Panc1 (cell line): ENCODE measurements around the gene TBCD. TPM values are rescaled to one million over a fixed set of nuclear protein-coding genes. Genes with fewer than 3 reads are reported as not detected.

Source experiments
- ATAC-seq: fragments of 200-7000 bp; cut with Tn5 transposase; 2 replicates; pipeline ENCODE4 v1.9.1; 2020; ENCODE audit warnings: mild to moderate bottlenecking, moderate library complexity
- BruUV-seq: library from RNA; stranded (reverse); fragments of 400-500 nt; replicated peaks from 2 replicates; lab custom pipeline; 2021; lab: Mats Ljungman, UMichigan
- CTCF ChIA-PET: fragments of 300-600 bp; sonication (Branson Sonifier 250); formaldehyde crosslinking; loops from one replicate; lab custom pipeline; 2022; ENCODE audit warnings: antibody characterized with exemption; lab: Charles Lee
- POLR2A ChIA-PET: fragments of 300-600 bp; sonication (Branson Sonifier 250); formaldehyde crosslinking; loops from one replicate; lab custom pipeline; 2022; ENCODE audit warnings: antibody characterized with exemption; lab: Charles Lee
- DNase-seq: peaks from one replicate; pipeline ENCODE4 v3.0.0-alpha.2; 2010; ENCODE audit warnings: low read depth, low spot score
- H3K27ac ChIP-seq: 2 replicates; pipeline ENCODE4 v1.5.1; 2011; ENCODE audit warnings: mild to moderate bottlenecking, low read length, inconsistent platforms
- H3K27me3 ChIP-seq: fragments of 200-500 bp; sonication (Bioruptor generic); 2 replicates; pipeline ENCODE4 v1.6.0; 2014; ENCODE audit warnings: low read length, inconsistent platforms; ENCODE audit not compliant: control insufficient read depth, insufficient read depth
- H3K36me3 ChIP-seq: fragments of 200-500 bp; sonication (Bioruptor generic); 2 replicates; pipeline ENCODE4 v1.5.1; 2014; ENCODE audit warnings: inconsistent platforms, mild to moderate bottlenecking, low read length, moderate library complexity; ENCODE audit not compliant: control insufficient read depth, insufficient read depth
- H3K4me1 ChIP-seq: 2 replicates; pipeline ENCODE4 v1.5.1; 2011; ENCODE audit warnings: inconsistent platforms, mild to moderate bottlenecking, low read length, moderate library complexity; ENCODE audit not compliant: control insufficient read depth, insufficient read depth
- H3K4me3 ChIP-seq, 2 experiments: 2 replicates each; pipeline ENCODE4 v1.5.1; 2011 to 2012; ENCODE audit warnings: low read depth in 2 of 2, low read length in 2 of 2, mild to moderate bottlenecking in 2 of 2, inconsistent platforms in 1 of 2, moderate library complexity in 1 of 2
- H3K9me3 ChIP-seq: fragments of 200-500 bp; sonication (Bioruptor generic); 2 replicates; pipeline ENCODE4 v1.5.1; 2014; ENCODE audit warnings: low read depth, mild to moderate bottlenecking, inconsistent platforms, low read length, moderate library complexity; ENCODE audit not compliant: control insufficient read depth, insufficient read depth
- POLR2AphosphoS5 ChIP-seq: IDR thresholded peaks from 2 replicates; pipeline ENCODE4 v1.6.1; 2012; ENCODE audit warnings: mild to moderate bottlenecking, low read depth, low read length, moderate library complexity
- SIN3A ChIP-seq: IDR thresholded peaks from 2 replicates; pipeline ENCODE4 v1.6.1; 2012; ENCODE audit warnings: low read depth, mild to moderate bottlenecking, low read length, moderate library complexity, borderline replicate concordance; ENCODE audit not compliant: insufficient read depth
- TCF7L2 ChIP-seq: IDR thresholded peaks from 2 replicates; pipeline ENCODE4 v1.6.1; 2011; ENCODE audit warnings: mild to moderate bottlenecking, low read depth, low read length, inconsistent platforms
- in situ Hi-C: cut with HindIII; loops from 2 replicates; pipeline ENCODE4 v1.10.0; 2016; ENCODE audit warnings: low sequenced_read_pairs, low pct_unique_long_range_greater_than_20kb
- intact Hi-C: fragments of 100-400 bp; cut with micrococcal nuclease; formaldehyde crosslinking; loops from one replicate; pipeline ENCODE4 v1.10.0; 2022; ENCODE audit not compliant: unreplicated experiment
- total RNA-seq: library from RNA; stranded (reverse); gene quantifications from one replicate; pipeline ENCODE4 v1.2.1, GENCODE V29; 2021; ENCODE audit not compliant: unreplicated experiment
- TF ChIP-seq, protein P1 (sequence below), 2 experiments: IDR thresholded peaks; 2 replicates each; pipeline ENCODE4 v1.6.1; 2011 to 2012; ENCODE audit warnings: low read depth in 2 of 2, control low read depth in 1 of 2, low read length in 1 of 2, mild to moderate bottlenecking in 1 of 2, moderate library complexity in 1 of 2; ENCODE audit not compliant: insufficient read depth in 1 of 2
- TF ChIP-seq, protein P2 (sequence below): fragments of 450-650 bp; IDR thresholded peaks from 2 replicates; pipeline ENCODE4 v1.5.1; 2017; ENCODE audit warnings: mild to moderate bottlenecking

Gene TBCD
- total RNA-seq, 1 experiment from 2014 or later, result 186 TPM

DNA sequence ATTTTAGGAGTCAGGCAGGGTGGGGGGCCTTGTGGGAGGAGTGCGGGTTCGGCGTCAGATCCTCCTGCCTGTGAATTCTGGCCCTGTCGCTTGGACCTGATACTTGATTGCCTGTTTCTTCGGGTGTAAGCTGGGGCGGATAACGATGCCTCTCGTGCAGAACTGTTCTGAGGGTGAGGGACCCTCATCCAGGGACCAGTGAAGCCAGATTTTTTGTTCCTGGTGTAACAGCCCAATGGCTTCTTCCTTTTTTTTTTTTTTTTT is 1.3 kb downstream of the TBCD start:
- intact Hi-C loops (no loop called here), in situ Hi-C loops (no loop called here)
- Histone ChIP-seq H3K27ac (peak overlapping the region; percentile 91), H3K36me3 (no peaks in the 10 kb centered on the region; the same call in none of the 2 replicates), H3K27me3 (no peaks in the 10 kb centered on the region), H3K4me3 (peak overlapping the region; percentile 83 to 84), H3K4me1 (peaks cover 24% of the 10 kb centered on the region), H3K9me3 (no peaks in the 10 kb centered on the region)
- CTCF ChIA-PET, result interaction anchor here (0.6 to 0.7 kb wide), 2 partner anchors 42 to 164 kb away, joined by 3 to 7 read pairs; no protein-coding TSS in a partner anchor
- no peak for DNase-seq
- POLR2A ChIA-PET, result no interaction called here
- TF ChIP-seq, protein P1, sequence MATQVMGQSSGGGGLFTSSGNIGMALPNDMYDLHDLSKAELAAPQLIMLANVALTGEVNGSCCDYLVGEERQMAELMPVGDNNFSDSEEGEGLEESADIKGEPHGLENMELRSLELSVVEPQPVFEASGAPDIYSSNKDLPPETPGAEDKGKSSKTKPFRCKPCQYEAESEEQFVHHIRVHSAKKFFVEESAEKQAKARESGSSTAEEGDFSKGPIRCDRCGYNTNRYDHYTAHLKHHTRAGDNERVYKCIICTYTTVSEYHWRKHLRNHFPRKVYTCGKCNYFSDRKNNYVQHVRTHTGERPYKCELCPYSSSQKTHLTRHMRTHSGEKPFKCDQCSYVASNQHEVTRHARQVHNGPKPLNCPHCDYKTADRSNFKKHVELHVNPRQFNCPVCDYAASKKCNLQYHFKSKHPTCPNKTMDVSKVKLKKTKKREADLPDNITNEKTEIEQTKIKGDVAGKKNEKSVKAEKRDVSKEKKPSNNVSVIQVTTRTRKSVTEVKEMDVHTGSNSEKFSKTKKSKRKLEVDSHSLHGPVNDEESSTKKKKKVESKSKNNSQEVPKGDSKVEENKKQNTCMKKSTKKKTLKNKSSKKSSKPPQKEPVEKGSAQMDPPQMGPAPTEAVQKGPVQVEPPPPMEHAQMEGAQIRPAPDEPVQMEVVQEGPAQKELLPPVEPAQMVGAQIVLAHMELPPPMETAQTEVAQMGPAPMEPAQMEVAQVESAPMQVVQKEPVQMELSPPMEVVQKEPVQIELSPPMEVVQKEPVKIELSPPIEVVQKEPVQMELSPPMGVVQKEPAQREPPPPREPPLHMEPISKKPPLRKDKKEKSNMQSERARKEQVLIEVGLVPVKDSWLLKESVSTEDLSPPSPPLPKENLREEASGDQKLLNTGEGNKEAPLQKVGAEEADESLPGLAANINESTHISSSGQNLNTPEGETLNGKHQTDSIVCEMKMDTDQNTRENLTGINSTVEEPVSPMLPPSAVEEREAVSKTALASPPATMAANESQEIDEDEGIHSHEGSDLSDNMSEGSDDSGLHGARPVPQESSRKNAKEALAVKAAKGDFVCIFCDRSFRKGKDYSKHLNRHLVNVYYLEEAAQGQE (IDR thresholded peaks at IDR 0.05; ENCODE audit: insufficient read depth in 1 of 2, low read depth in 2 of 2, low read length in 1 of 2), result no peak
- TF ChIP-seq TCF7L2, result no peak
- TF ChIP-seq, protein P2, sequence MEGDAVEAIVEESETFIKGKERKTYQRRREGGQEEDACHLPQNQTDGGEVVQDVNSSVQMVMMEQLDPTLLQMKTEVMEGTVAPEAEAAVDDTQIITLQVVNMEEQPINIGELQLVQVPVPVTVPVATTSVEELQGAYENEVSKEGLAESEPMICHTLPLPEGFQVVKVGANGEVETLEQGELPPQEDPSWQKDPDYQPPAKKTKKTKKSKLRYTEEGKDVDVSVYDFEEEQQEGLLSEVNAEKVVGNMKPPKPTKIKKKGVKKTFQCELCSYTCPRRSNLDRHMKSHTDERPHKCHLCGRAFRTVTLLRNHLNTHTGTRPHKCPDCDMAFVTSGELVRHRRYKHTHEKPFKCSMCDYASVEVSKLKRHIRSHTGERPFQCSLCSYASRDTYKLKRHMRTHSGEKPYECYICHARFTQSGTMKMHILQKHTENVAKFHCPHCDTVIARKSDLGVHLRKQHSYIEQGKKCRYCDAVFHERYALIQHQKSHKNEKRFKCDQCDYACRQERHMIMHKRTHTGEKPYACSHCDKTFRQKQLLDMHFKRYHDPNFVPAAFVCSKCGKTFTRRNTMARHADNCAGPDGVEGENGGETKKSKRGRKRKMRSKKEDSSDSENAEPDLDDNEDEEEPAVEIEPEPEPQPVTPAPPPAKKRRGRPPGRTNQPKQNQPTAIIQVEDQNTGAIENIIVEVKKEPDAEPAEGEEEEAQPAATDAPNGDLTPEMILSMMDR, result no peak
- no peak for TF ChIP-seq POLR2AphosphoS5
- TF ChIP-seq SIN3A, result no peak
- BruUV-seq, result no TSS peak
- ATAC-seq, result no peak

DNA sequence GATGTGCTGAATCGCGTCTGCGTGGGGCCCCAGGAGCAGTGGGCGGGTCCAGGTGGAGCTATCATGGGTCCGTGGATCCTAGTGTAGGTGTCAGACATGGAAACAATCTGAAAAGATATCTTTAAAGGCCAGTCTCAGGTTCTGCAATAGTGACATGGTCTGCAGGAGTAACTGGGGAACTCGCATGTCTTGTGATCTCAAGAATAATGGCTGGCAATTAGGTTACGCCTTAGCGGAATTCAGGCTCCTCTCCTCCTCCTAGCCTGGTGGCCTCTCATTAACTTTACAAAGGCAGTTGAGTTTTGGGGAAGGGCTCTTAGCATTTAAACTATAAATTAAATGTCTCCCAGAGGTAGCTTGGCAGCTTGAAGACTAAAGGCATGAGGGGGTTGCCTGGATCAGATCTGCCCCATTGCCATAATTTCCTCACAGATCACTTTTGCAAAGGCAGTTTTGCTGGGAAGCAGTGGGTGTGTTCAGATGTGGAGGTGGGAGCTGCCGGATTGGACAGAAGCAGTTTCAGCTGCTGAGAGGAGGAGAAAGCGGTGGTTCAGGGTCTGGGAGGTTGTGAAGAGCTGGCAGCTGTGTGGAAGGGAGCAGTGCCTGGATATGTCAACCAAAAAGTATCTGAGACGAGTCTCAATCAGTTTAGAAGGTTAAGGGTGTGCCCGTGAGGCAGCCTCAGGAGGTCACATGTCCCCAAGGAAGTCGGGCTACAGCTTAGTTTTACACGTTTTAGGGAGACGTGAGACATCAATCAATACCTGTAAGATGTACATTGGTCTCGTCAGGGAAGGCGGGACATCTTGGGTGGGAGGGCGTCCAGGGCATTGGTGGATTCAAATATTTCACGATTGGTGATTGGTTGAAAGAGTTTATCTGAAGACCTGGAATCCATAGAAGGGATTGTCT is 2.7 kb downstream of the TBCD start:
- H3K27me3 ChIP-seq, result no peaks in the 10 kb centered on the region
- H3K4me3 ChIP-seq, result peak overlapping the region; percentile 23 to 37
- TF ChIP-seq, protein P2, result no peak
- TF ChIP-seq SIN3A (no peak), TCF7L2 (no peak), POLR2AphosphoS5 (no peak; the same call in 1 of the 2 replicates)
- TF ChIP-seq, protein P1 (IDR thresholded peaks at IDR 0.05; ENCODE audit: insufficient read depth in 1 of 2, low read depth in 2 of 2, low read length in 1 of 2), result no peak
- H3K9me3 ChIP-seq, result no peaks in the 10 kb centered on the region
- peak overlapping the region; percentile 91 for H3K27ac ChIP-seq
- POLR2A ChIA-PET, result no interaction called here
- ATAC-seq (peak; percentile 54), DNase-seq (no peak)
- BruUV-seq, result TSS peak; percentile 78
- intact Hi-C loops (no loop called here), in situ Hi-C loops (no loop called here)
- CTCF ChIA-PET, result interaction anchor here (0.5 to 0.7 kb wide), 3 partner anchors 13 to 179 kb away, joined by 4 to 7 read pairs (median 6); no protein-coding TSS in a partner anchor
- peaks cover 1% of the 10 kb centered on the region for H3K36me3 ChIP-seq
- H3K4me1 ChIP-seq, result peaks cover 24% of the 10 kb centered on the region
